ENCODE data around the gene CYBA. TPM values are rescaled to one million over a fixed set of nuclear protein-coding genes. Genes with fewer than 3 reads are reported as not detected.

The CYBA gene
- total RNA-seq, 4 donors from 2014 or later: 258 to 306 (median 291) TPM

GRCh38 chr16:88638323-88639230 lies 12.3 kb downstream of the CYBA start, which contains the start of gene IL17C:
Gene IL17C (plus strand): TSS chr16:88638572. CDS start chr16:88638642, 70 bp downstream.
- in situ Hi-C loops (cut with MboI; ENCODE audit: low pct_ligation_motif_present in 1 of 4, low pct_unique_long_range_greater_than_20kb in 1 of 4, low sequenced_read_pairs in 3 of 4) (no loop called here), intact Hi-C loops (cut with DNase I; ENCODE audit: low total_unique reads) (no loop called here)
- peak; percentile 80 for DNase-seq
- Histone ChIP-seq H3K4me1 (peaks cover 12 to 38% (median 34%) of the 10 kb centered on the region in 4 donors), H3K36me3 (no peaks in the 10 kb centered on the region), H3K9me3 (no peaks in the 10 kb centered on the region), H3K4me3 (no peak within 1 kb of the TSS), H3K27me3 (peaks cover 61% of the 10 kb centered on the region), H3K27ac (no peak within 1 kb of the TSS)
- 32% methylated on average over 27 of the region's 27 CpGs; no CpG with 5 or more reads in 1 of the 2 donors for WGBS, 2 donors (ENCODE audit: low coverage in 1 of 2)
- TF ChIP-seq CTCF (IDR thresholded peaks at IDR 0.05): no peak
- TF ChIP-seq POLR2AphosphoS5 (IDR thresholded peaks at IDR 0.05): peak; percentile 85 to 93 (median 92)
- TF ChIP-seq POLR2A (IDR thresholded peaks at IDR 0.05): no peak
- no peak for TF ChIP-seq EP300 (IDR thresholded peaks at IDR 0.05; ENCODE audit: low read depth)

DNA sequence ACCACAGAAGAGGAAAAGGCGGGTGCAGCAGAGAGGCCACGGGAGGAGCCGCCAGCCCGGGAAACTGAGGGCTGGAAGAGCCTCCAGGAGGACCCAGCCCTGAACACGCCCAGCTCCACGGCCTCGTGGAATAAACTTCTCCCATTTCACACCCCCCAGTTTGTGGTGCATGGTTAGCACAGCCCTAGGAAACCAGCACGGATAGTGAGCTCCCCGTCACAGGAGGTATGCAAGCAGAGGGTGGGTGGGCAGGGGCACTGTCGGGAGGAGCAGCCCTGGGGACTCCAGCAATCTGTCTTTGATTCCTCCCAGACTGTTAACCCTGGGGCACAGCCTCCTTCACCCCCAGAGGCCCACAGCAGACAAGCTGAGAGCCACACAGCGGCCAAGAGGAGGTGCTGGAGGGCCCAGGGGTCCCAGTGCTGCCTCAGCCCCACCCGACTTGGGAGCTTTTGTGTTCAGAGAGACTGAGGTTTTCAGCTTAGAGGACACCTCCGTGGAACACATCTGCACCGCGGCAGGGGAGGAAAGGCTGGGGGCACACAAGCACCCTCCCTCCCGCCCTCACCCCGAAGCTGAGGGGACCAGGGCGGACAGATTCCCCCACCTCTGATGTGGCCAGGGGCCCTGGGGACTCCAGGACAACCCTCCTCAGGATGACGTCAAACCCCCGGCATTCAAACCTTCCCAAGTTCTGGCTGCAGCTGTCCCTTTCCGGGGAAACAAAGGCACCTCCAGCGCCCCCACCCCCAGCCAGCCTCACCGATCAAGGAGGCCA lies 14.2 kb downstream of the CYBA start:
- peaks cover 61% of the 10 kb centered on the region for H3K27me3 ChIP-seq
- intact Hi-C loops (cut with DNase I; ENCODE audit: low total_unique reads) (no loop called here), in situ Hi-C loops (cut with MboI; ENCODE audit: low pct_ligation_motif_present in 1 of 4, low pct_unique_long_range_greater_than_20kb in 1 of 4, low sequenced_read_pairs in 3 of 4) (no loop called here)
- 73% methylated on average over 23 of the region's 23 CpGs; no CpG with 5 or more reads in 1 of the 2 donors for WGBS, 2 donors (ENCODE audit: low coverage in 1 of 2)
- TF ChIP-seq POLR2AphosphoS5 (IDR thresholded peaks at IDR 0.05): no peak
- TF ChIP-seq CTCF (IDR thresholded peaks at IDR 0.05): no peak
- TF ChIP-seq EP300 (IDR thresholded peaks at IDR 0.05; ENCODE audit: low read depth): no peak
- no peak for TF ChIP-seq POLR2A (IDR thresholded peaks at IDR 0.05)
- DNase-seq: no peak
- H3K4me3 ChIP-seq: no peak overlapping the region
- no peak overlapping the region for H3K27ac ChIP-seq
- H3K9me3 ChIP-seq: no peaks in the 10 kb centered on the region
- peaks cover 0 to 6% (median 0%) of the 10 kb centered on the region in 4 donors for H3K36me3 ChIP-seq
- H3K4me1 ChIP-seq: peaks cover 12 to 39% (median 35%) of the 10 kb centered on the region in 4 donors

DNA sequence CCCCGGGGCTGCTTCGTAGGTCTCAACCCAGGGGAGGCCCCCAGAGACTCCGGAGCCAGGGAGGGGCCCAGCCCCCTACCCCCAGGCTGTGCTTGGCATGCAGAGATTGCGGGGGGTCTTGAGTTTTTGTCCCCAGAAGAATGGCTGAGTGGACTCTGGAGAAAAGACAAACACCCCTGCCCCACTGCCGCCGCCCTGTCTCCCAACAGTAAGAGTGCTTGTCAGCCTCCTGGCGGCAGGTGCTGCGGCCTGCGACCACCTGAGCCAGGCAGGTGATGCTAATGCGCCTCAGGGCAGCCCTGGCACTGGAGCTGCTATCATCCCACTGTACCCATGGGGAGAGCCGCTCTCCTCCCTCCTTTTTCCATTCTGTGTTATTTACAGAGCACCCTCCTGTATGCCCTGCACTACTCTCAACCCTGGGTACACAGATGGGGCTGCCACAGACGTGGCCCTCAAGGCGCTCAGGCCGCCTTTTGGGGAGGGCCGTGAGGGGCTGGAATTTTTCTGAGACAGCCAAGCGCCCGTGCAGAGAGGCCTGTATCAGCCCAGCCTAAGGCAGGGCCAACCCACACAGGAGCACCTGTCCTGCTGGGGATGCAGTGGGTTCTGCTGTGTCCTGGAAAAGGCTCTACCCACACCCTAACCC lies 15.1 kb downstream of the CYBA start:
- intact Hi-C loops (cut with DNase I; ENCODE audit: low total_unique reads): no loop called here
- in situ Hi-C loops (cut with MboI; ENCODE audit: low pct_ligation_motif_present in 1 of 4, low pct_unique_long_range_greater_than_20kb in 1 of 4, low sequenced_read_pairs in 3 of 4): no loop called here
- H3K9me3 ChIP-seq: no peaks in the 10 kb centered on the region
- DNase-seq: no peak
- H3K4me1 ChIP-seq: peaks cover 12 to 39% (median 35%) of the 10 kb centered on the region in 4 donors
- peaks cover 0 to 13% (median 3%) of the 10 kb centered on the region in 4 donors for H3K36me3 ChIP-seq
- H3K27me3 ChIP-seq: peaks cover 57% of the 10 kb centered on the region
- 50 to 87% methylated on average over 2 to 15 of the region's 17 CpGs for WGBS, 2 donors (ENCODE audit: low coverage in 1 of 2)
- TF ChIP-seq EP300 (IDR thresholded peaks at IDR 0.05; ENCODE audit: low read depth): no peak
- no peak for TF ChIP-seq POLR2A (IDR thresholded peaks at IDR 0.05)
- TF ChIP-seq CTCF (IDR thresholded peaks at IDR 0.05): no peak
- TF ChIP-seq POLR2AphosphoS5 (IDR thresholded peaks at IDR 0.05): no peak
- H3K27ac ChIP-seq: no peak overlapping the region
- no peak overlapping the region for H3K4me3 ChIP-seq

Measured in transverse colon (tissue), 4 donors.